HUDEP-2 (cell line): ENCODE measurements around the gene LSAMP.
A peak's percentile ranks its signal among the peaks of the same experiment; 100 is the strongest.
"Not testable (repeated sequence)": the region's sequence is repeated elsewhere in the genome, so short reads cannot be mapped to it uniquely, and the experiment has no call there.

Experiments
- DNase-seq, 76 experiments: peaks; one replicate each; lab custom pipeline; 2025; ENCODE audit not compliant: unreplicated experiment in 76 of 76; lab: John Stamatoyannopoulos, UW

LSAMP gene

DNA sequence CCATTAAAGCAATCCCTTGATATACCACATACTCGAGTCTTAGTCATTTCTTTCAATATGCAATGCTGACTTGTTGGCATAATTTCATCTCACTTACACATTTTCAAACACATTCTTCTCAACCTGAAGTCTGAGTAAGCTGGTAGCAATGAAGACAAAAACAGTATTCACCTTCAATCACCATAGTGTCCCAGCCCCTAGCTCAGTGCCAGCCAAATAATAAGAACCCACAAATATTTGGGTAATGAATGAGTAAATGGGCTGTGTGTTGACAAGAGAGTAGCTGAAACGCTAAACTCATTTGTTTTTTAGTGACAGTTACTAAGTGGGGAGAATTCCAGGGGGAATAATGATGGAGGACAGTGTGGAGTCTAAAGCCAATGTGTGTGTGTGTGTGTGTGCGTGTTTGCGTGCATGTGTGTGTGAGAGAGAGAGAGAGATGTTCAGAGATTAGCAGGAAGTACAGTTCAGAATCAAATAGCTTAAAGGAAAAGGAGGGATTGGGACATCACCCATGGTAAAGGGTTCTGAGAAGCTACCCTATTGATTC is 656.3 kb downstream of the LSAMP start:
- no peak for DNase-seq

- DNase-seq: no peak
Observed at GRCh38 chr3:115787818-115788217, 657.5 kb downstream of the LSAMP start.

- DNase-seq: no peak
Observed at GRCh38 chr3:115785782-115786181, 659.5 kb downstream of the LSAMP start.

DNA sequence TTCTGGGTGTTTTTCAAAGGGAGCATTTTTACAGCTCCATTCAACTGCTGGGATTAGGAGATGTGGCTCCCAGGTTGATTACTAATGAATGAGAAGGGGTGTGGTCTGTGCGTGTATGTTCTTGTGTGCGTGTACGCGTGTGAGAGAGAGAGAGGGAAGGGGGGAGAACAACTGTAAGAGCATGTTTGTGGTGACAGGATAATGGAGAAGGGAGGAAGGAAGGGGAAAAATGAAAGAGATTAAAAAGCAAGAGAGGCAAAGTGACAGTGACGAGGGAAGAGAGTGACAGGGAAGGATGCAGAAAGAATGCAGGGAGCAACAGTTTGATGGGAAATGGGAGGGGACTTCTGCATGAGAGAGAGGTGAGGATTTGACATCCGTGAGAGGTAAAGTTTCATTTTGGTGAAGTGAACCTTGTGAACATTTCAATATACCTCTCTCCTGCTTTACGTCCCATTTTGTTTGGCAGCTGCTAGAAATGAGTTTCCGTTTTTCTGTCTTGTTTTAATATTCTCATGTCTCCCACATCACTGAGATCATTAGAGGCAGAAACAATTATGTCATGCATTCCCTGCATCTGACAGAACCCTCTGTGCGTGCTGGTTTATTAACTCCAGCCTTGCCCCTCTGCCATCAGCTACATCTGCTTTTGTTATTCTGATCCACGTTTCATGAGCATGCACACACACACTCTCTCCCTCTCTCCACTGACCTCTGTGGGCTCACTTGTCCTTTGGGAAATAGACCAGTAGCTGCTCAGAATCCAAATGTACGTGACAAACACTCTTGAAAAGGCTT is 660.3 kb downstream of the LSAMP start:
- no peak for DNase-seq

DNA sequence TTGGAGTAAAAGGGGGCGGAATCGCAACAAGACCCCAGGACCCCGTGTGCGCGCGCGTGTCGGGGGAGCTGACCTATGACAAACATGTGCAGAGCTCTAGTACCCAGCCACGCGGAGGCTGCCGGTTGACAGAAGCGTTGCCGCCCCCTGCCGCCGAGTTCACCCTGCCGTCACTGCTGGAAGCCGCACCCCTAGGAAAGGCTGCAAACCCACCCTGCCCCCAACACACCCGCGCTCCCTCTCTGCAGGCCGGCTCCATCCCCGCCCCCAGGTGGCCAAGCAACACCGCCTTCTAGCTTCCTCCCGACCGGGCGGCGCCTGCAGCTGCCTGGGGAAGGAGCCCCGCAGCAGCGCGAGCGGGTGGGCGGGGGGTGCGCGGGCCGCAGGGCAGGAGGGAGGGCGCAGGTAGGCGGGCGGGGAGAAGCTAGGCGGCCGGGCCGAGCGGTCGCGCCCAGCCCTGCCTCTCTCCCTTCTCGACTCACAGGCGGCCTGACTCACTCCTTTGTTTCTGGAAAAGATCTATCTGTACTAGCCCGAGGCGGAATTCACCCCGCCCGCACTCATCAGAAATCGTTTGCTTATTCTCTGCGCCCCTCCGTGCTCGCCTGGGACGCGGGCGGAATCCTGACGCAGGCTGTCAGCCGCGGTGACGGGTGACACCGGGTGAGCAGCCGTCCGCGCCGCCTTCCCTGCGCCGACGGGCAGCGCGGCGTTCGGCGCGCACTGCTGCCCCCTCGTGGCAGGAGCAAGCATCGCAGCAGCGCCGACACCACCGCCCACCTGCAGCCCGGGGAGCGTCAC is 661.1 kb downstream of the LSAMP start:
- DNase-seq: peak in 75 of 76 experiments; percentile 30 to 92 (median 79)

DNA sequence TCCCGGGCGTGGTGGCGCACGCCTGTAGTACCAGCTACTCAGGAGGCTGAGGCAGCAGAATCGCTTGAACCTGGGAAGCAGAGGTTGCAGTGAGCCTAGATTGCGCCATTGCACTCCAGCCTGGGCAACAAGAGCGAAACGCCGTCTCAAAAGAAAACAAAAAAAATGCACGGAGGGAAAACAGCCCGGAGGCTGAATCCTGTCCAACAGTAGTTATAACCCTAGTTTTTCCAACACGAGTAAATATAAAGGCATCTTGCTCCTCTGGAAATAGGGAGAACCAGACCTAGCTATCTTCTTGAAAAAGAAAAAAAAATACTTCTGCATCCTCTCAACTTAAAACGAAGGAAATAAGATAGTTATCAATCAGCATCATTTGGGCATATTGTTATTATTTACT is 661.9 kb downstream of the LSAMP start:
- not testable (repeated sequence) for DNase-seq

- no peak for DNase-seq
Observed at GRCh38 chr3:115779011-115779410, 666.3 kb downstream of the LSAMP start.

DNA sequence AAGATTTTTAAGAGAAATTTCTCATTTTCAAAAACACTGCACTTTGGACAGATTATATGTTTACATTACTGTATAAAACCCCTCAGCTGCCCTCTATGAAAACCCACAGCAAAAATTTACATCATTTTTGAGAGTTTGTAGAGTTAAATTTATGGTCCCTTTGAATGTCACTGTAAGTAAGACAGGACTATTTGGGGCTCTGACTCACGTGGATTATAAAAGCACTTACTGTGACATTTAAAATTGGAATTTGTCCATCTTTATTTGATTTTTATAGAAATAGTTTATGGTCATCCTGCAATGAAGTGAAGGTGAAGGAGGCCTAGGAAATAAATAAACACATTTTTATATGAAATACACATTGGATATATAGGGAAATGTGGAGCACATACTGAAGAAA is 672.3 kb downstream of the LSAMP start:
- DNase-seq: no peak

DNA sequence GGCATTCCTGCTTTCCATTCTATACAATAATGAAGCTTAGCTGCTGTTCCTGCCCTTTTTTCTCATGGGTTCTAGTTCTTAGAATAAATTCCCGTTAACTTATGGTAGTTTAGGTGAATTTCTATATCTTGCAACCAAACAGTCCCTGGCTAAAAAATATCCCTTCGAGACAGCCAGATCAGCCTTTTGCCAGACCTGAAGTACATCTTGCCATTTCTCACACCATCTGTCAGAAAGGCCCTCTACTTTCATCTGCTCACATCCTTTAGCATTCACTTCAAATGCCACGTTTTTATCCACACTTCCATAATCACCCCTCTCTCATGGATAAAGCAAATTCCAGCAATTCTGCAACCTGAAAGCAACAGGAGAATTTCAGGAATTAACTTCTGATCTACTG is 676.6 kb downstream of the LSAMP start:
- no peak for DNase-seq

DNA sequence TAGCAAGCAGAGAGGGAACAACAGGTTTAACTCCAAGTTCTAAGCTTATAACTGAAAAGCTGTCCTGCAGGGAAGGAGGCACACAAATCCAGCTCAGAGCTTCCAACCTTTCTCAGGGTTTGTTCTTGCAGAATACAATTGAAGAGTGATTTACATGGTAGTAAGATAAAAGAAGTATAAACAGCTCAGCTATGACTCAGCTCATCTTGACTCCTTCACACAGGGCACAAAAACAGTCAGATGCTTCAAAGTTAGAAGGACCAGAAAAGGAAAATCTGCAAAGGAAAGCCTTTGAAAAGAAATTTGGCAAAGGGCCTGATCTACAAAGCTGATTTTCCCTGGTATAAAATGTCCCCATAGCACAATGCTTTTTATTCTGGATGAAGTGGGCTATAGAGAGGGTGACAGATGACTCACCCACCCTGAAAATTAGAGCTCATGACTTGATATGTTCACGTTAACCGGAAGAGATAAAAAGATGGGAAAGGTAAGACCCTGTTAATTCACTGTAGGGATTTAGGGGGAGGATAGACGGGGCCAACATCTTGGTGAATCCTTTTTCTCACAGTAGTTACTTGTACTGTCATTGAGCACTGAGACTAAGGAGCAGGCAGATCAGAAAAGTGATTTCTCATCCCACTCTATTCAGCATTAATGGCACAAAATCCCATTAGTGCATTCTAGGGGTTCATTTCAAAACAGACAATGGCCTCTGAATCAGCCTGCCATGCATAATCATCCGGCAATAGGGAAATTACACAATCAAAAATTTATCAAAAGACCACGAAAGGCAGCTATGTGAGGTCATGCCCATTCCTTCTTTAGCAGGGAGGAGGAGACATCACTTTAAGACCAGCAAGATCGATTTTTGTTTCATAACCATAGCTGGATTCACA is 678.5 kb downstream of the LSAMP start:
- DNase-seq: no peak

GRCh38 chr3:115761927-115762305 is 683.4 kb downstream of the LSAMP start:
- DNase-seq: no peak

DNA sequence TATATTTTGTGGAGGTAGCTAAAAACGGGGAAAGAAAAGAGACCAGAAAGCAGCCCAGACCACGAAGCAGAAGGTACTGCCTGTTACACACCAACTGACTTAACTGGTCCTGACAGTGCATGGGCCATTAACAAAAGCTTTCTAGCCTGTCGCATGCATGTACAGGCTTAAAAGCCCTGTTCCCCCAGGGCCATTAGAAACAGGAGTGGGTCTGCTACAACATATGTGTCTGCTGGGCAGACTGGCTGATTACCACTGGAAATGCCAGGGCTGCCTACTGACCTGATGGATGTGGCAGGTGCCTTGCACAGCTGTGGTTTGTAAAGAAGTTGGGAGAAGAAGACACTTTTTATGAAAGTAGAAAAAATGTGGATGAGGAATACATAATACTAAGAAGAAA is 684.6 kb downstream of the LSAMP start:
- DNase-seq: no peak

GRCh38 chr3:115758076-115758763 is 687.1 kb downstream of the LSAMP start:
- DNase-seq: no peak

GRCh38 chr3:115752978-115753377 is 692.3 kb downstream of the LSAMP start:
- DNase-seq: not testable (repeated sequence)
